HepG2 (cell line): Measurements from ENCODE around the gene GRAMD1B.

Experiments
- EZH2 ChIP-seq: conservative IDR thresholded peaks from 2 replicates; pipeline ENCODE4 v1.6.1; 2012; ENCODE audit warnings: mild to moderate bottlenecking, low read depth, low read length, moderate library complexity
- YY1 ChIP-seq: IDR thresholded peaks from 2 replicates; pipeline ENCODE4 v1.6.1; 2011; ENCODE audit warnings: low read length, low read depth, moderate library complexity, mild to moderate bottlenecking; ENCODE audit not compliant: insufficient read depth, insufficient replicate concordance

GRCh38 chr11:123428116-123428715 is 1.9 kb upstream of the GRAMD1B start:
- TF ChIP-seq YY1 (no peak), EZH2 (no peak)
